UCSD-AML1 (cell line): ENCODE results near the gene DNAL4.

Experiments used
- DNase-seq: peaks from one replicate; lab custom pipeline; 2025; ENCODE audit not compliant: unreplicated experiment; lab: John Stamatoyannopoulos, UW

DNAL4 gene, protein sequence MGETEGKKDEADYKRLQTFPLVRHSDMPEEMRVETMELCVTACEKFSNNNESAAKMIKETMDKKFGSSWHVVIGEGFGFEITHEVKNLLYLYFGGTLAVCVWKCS

DNA sequence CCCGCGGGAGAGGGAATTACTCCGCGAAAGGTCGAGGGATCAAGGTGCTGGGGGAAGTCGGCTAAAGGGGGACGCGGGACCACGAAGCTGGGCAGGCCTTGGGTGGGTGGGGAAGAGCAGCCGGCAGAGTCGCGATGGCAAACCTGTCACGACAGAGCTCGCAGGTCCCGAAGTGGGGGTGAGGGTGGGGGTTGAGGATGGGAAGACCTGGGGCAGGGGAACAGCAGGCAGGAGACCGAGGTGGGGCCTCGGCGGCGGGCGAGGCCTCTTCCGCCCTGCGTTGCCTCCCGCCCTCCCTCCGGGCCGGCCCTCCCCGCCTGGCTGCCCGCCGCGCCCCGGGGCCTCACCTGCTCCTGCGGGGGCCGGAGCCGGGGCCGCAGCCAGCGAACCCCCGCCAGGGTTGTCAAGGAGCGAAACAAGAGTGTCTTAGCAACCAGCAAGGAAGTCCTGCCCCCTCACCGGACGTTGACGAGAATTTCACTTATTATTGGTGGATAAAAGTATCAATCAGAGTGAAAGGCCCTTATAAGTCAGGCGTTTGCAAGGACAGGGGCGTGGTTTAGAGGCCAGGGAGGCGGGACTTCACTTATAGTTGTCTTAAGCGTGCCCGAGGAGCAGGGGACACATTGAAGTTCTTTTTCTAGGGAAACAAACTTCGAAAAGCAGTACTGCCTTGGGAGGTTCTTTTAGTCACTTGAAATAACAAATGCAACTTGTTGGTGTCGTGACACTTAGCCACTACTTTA is at the start of gene DNAL4:
DNAL4 (minus strand) TSS at position 423 of the 746 bp plus-strand sequence. CDS start 11,412 bp downstream, outside the sequence.
- DNase-seq, result peak; percentile 88

DNA sequence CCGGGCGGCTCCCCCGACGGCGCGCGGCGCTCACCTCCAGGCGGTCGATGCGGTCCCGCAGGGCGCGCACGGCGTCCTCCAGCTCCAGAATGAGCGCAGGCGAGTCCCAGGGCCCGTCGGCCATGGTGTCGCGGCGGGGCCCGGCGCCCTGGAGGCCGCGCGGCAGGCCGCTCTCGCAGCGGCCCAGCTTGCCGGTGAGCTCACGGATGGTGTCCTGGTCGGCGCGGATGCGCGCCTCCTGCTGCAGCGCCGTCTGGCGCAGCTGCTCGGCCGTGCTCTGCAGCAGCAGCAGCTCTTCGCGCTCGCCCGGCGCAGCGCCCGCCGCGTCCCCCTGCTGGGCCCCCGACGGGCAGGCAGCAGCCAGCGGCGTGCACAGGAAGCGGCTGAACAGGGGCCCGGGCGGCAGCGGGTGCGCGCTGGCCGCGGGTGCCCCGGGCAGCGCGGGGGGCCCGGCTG is 49.3 kb upstream of the DNAL4 start:
- peak; percentile 56 for DNase-seq

DNA sequence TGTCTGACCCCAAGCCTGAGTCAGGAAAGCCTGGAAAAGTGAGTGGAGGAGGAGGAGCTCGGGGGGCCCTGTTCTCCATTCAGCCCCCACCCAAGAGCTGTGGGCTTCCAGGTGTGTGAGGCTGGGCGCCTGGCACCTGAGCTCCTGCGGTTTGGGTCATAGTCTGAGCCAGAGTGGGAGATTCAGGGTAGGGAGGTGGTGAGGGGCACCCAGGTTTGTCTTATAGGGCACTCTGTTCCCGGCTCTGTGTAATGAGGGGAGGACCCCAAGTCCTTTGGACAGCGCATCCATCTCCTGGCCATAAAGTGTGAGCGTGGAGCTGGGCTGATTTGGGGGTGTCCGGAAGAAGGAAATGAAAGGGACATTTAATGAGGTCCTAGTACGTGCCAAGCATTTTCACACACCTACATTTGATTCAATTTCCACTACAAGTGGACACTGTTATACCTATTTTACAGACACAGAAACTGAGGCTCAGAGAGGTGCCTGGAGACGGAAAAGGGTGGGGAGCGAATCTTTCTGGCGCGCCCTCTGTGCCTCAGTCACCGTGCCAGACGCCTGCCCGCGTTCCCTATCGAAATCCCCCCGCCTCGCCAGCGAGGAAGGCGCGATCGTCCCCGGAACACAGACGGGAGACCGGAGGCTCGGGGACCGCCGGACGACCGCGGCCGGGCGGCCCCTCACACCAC is 48.7 kb upstream of the DNAL4 start:
- DNase-seq, result no peak

DNA sequence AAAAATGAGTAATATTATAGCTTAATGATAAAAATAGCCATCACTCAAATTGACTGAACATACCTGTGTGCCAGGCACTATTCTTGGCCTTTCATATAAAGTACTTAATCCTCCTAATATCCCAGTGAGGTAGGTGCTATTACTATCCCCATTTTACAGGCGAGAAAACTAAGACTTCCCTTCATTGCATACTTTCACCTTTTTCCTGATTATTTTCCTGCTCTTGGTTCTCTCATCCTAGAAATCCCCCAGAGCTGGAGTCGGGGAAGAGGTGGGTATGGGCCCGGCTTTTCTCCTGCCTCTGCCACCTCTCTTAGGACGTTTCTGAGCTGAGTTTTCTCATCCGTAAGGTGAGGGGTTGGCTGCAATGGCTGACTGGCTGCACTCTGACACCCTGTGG is 47.7 kb upstream of the DNAL4 start:
- no peak for DNase-seq

DNA sequence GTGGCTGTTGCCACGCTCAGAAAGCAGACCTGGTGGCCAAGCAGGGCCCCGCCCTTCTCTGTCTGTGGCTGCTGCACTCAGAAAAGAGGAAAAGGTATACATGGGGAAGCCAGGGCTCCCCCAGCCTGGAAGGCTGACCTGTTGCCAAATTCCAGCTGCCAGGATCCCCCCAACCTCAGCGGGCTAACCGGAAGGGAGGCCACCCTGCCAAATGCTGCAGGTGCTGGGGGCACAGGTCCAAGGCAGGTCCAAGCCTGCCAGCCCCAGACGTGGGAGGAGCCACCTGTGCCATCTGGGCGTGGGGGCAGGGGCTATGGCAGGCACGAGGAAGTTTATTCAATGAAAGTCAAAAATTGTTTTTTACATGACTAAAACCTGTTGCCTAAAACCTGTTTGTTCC is 47.3 kb upstream of the DNAL4 start:
- DNase-seq, result no peak

DNA sequence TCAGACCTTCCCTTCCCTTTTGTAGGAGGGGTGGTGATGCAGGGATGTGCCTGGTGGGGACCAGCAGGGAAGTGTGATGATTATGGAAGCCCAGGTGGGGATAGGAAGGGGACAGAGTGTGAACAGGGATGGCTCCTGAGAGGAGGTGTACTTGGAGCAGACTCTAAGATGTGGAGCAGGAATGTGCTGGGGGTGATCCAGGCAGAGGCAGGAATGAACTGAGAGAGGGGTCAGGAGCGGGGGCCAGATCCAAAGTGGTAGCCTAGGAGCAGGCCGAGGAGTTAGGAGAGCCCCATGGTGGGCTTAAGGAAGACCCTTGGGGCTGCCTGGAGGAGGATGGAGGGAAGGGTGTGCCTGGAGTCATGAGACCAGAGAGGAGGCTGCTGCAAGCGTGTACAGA is 46.2 kb upstream of the DNAL4 start:
- DNase-seq, result no peak

DNA sequence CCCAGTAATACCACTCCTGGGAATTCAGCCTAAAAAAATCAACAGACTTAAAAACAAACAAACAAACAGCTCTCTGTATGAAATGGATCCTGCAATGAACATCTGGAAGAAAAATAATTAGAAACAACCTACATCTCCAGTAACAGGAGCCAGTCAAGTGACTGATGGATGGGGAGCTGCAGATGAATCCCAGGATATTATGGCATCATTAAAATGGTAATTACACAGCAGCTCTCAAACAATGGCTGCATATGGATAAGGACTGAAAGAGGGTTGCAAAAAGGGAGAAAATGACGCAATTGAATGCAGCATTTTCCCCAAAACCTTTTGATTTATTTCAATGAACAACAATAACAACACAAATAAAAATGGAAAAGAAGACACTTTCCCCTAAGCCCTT is 45.7 kb upstream of the DNAL4 start:
- DNase-seq, result no peak

DNA sequence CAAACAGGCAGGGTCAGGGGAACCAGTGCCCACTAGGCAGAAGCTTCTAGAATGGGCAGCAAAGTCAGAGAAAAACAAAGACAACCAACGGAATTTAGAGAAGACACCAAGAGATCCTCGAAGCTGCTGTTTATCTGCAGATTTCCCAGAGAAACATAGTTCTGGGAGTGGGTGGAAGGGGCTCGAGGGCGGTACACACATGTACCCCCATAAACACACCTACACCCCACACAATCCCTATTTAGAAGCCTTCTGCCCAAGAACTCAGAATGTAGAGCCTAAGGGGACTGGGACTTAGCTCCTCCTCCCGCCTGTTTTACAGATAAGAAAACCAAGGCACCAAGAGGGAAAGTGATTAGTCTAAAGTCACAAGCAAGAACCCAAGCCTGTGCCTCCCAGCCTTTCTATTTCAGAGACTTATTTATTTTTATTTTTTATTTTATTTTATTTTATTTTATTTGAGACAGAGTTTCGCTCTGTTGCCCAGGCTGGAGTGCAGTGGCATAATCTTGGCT is 43.5 kb upstream of the DNAL4 start:
- no peak for DNase-seq

DNA sequence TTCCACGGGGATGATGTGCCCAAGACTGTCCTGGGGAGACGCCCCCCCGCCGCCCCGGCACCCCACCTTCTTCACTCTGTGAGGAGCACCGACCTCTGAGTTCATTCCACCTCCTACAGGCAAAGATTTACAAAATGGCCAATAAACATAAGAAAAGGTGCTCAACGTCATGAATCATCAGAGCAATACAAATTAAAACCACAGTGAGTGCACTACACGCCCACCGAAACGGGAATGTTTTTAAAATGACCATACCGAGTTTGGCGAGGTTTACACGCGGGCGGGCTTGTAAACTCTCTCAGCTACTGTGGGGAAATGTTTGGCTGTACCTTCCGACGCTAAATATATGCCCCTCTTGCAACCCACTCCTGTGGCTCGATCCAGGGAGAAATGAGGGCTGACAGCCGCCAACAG is 42.0 kb upstream of the DNAL4 start:
- DNase-seq, result no peak

DNA sequence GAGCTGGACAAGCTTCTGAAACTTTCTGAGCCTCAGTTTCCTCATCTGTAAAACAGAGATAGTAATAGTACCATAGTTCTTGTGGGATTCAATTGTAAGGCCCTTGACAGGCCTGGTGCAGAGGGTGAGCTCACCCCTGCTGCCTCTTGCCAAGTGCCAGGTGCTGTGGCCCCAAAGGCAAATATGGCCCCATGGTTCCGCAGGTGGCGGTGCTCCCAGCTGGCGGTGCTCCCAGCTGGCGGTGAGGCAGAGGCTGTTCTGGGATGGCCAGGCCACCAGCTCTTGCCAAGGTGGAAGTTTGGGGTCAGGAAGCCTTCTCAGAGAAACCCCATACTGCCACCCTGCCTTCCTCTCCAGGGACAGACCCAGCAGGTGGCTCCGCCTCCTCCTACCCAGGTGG is 41.0 kb upstream of the DNAL4 start:
- no peak for DNase-seq

DNA sequence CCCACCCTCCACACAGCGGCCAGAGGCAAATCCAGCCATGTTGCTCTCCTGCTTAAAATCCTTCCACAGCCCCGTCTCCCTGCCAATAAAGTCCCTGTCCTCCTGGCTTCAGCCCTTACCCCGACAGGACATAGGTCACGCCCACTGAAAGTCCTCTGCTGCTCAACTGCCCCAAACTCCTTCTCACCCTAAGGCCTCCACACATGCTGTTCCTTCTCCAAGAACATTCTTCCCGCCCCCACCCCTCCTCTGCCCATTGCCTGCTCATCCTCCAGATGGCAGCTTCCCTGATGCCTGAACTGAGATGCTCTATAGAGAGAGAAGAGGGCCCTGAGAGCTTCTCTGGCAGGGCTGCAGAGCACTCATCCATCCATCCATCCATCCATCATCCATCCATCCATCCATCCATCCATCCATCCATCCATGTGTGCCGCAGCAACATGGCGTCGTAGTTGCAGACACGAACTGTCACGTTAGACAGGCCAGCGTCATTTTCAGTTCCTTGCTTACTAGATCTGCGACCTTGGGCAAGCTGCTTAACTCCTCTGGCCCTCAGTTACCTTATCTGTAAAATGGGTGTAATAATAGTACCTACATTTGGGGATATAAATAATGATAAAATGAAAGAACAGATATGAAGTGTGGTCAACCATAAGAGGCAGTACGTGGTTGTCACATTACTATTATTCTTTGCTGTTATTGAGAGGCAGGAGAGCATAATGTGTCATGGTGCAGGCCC is 40.4 kb upstream of the DNAL4 start:
- DNase-seq, result no peak

DNA sequence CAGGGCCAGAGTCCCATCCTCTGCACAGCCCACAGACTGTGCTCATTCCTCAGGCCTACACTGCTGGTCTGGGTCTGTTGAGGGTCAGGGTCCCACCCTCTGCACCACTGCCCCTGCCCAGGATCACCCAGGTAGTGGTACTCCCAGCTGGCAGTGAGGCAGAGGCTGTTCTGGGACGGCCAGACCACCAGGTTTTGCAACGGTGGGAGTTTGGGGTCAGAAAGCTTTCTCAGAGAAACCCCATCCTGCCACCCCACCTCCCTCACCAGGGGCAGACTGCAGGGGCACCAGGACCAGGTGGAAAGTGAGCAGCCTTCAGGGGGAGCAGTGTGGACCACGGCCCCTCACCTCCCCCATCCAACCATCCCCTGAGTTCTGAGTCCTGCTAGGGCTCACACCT is 39.1 kb upstream of the DNAL4 start:
- DNase-seq, result no peak

DNA sequence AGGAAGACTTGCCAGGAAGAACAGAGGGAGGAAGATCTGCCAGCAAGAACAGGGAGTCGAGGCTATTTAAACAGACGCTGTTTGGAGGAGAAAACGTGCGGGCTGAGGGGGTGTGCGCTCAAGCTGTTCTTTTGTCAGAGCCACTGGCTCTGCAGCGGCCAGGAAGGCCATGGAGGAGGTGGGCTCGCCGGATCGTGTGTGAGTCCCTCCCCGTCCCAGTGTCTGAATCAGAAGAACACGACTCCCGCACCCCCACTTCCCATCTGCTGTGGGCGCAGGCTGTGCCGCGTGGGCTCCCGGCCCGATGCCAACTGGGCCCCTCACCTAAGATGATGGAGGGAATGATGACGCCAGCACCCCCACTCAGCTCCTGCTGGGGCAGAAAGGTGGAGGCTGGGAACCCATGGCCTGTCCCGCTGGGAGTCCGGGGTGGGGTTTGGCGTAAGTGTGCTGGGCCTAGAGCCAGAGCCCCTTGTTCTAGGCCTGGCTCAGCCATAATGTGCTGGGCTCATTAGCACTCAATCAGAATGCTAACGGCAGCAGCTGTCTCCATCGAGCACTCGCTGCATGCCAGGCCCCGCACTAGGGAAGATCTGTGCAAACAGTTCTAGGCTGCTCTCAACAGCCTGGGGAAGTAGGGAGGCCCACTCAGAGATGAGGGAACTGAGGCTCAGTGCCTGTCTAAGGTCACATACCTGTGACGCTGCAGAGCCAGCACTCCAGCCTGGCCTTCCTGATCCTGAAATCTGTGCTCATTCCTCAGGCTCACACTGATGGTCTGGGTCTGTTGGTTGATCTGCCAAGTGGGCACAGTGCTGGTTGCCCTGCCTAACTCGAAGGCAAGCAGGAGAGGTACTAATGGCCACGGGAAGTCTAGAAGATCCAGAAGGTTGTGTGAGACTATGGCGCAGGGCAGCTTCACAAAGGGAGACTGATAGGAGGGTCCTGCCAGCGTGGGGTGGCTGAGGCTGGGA is 38.3 kb upstream of the DNAL4 start:
- DNase-seq, result no peak

DNA sequence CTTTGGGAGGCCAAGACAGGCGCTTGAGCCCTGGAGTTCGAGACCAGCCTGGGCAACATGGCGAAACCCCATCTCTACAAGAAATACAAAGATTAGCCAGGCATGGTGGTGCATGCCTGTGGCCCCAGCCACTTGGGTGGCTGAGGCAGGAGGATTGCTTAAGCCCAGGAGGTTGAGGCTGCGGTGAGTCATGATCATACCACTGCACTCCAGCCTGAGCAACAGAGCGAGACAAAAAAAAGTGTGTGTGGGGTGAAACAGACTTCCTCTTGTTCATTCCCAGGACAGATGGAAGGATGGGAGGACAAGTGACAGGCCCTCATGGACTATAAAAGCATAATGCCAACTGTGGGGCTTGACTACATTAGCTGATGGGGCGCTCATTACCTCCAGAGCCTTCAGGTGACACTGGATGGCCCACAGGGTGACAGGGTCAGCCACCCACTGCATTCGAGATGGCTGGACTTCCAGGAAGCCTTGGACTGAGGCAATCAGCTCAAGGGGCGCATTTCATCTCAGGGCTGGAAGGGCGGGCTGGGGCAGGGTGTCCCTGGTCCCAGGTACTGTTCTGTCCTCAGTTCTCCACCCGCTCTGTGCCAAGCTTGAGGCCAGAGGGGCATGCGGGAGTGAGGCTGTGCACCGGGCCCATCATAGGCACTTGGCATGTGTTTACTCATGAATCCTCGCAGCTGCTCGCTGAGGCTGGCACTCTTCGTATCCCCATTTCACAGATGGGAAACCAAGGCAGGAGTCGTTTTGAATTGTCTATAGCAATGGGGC is 37.4 kb upstream of the DNAL4 start:
- no peak for DNase-seq

DNA sequence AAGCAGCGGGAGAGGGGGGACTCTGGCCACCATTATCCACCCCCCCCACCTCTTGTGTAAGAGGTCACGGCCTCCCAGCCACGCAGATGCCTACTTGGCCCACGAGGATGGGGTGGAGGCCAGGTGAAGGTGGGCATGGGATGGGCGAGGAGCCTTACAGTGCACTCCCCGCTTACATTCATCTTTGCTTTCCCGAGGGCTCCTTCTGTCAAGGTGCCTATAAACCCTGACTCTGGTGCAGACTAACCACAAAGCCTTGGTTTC is 36.8 kb upstream of the DNAL4 start:
- no peak for DNase-seq

DNA sequence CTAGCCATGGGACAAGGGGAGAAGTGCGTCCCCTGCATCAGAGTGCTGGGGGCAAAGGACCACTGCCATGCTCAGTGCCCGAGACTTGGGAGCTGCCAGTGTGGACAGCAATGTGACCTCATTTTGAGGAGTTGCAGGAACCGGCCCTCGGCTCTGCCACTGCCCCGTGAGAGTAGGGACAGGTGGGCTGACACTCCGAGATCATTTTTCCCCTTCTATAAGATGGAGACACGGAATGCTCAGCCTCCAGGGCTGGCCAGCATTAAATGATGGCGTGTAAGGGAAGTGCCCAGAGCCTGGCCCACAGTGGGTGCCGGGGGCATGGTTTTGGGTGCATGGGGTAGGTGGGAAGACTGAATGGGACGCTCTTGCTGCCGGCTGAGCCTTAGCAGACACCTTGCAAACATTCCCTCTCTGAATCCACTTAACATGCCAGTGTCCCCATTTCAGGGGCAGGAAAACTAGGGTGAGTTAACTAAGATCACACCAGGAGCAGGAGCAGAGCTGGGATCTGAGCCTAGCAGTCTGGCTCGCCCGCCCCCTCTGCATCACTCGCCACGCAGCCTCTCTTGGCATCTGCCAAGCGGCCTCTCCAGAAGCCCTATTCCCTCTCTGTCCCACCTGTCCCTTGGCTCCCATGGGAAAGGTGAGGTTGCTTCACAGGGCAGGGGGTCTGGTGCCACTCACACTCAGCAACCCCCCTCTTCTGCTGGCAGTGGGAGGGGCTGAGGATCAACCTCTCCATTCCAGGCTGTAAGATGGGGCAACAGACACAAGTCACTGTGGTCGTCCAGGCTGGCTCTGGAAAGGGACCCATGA is 36.3 kb upstream of the DNAL4 start:
- DNase-seq, result no peak

DNA sequence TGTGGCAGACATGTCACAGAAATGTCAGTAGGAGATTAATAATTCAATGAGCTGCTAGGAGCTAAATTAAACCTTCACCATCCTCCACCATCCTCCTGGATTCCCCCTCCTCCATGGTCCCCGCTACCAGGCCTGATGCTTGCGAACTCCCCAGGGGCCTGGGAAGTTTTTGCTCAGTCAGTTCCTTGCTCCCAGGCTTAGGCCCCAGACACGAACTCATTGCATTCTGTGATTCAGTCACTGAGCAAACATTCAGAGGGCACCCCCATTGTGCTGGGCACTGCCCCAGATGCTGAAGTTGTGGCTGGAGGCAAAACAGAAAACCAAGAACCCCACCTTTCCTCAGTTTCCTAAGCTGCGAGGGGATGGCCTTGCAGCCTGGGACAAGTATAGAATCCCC is 35.5 kb upstream of the DNAL4 start:
- no peak for DNase-seq

DNA sequence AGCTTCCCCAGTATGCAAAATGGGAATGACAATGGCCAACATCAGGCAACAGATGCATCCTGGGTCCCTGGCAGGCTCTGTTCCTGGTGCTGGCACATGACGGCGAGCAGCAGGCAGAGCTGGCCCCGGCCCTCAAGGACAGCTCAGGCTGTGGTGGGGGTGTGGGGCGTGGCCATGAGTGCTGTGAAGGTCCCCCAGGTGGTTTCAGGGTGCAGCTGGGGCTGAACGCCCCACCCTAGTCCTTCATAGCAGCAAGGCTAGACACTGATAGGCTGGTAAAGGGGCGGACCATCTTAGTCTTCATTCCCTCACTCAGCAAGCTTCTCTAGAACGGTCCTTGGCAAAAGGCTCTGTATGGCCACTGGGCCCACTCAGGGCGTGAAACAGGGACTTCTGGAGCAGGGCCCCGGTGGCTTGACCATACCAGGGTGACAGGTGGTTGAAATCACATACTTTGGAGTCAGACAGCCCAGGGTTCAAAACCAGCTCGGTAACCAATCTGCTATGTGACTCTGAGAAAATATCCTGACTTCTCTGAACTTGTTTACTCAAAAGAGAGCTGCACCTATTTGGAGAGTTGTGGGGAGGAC is 34.8 kb upstream of the DNAL4 start:
- DNase-seq, result no peak

DNA sequence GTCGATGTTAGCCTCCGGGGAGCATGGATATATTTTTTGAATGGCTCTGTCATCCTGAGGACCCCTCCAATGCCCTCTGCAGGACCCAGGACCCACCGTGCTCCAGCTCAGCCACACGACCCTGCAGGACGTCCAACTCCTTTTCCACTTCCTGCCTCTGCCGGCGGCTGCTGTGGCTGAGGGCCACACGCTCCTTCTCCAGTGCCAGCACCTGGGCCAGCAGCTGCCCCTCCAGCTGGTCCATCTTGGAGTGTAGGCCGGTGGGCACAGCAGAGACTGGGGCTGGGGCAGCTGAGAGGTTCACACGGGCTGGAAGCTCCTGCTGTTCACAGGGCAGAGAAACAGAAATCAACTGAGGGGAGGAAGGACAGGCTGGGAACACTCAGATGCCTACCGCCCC is 34.2 kb upstream of the DNAL4 start:
- no peak for DNase-seq
